NCI-H748 (cell line): ENCODE measurements around the gene FMOD.
"Not testable (repeated sequence)": the region's sequence is repeated elsewhere in the genome, so short reads cannot be mapped to it uniquely, and the experiment has no call there.

ENCODE experiments used
- DNase-seq: peaks from one replicate; lab custom pipeline; 2025; ENCODE audit not compliant: unreplicated experiment; lab: John Stamatoyannopoulos, UW

Gene FMOD

GRCh38 chr1:203326830-203327683 is 23.9 kb downstream of the FMOD start:
- DNase-seq = peak; percentile 94

GRCh38 chr1:203325418-203326091 is 25.4 kb downstream of the FMOD start:
- peak; percentile 93 for DNase-seq

GRCh38 chr1:203325026-203325417 is 25.9 kb downstream of the FMOD start:
- DNase-seq = peak; percentile 80

- no peak for DNase-seq
These were observed 26.6 kb downstream of the FMOD start for GRCh38 chr1:203324105-203325025.

- no peak for DNase-seq
These were observed 27.3 kb downstream of the FMOD start for GRCh38 chr1:203323587-203323986.

- peak; percentile 62 for DNase-seq
These were observed 28.3 kb downstream of the FMOD start for GRCh38 chr1:203322500-203323179.

- DNase-seq = no peak
These were observed 29.5 kb downstream of the FMOD start for GRCh38 chr1:203321273-203322052.

- DNase-seq = peak; percentile 97
These were observed 30.2 kb downstream of the FMOD start for GRCh38 chr1:203320591-203321272.

- no peak for DNase-seq
These were observed 32.7 kb downstream of the FMOD start for GRCh38 chr1:203318229-203318517.

- DNase-seq = peak; percentile 2
These were observed 33.3 kb downstream of the FMOD start for GRCh38 chr1:203317429-203318228.

- DNase-seq = no peak
These were observed 34.3 kb downstream of the FMOD start for GRCh38 chr1:203316626-203317093.

- not testable (repeated sequence) for DNase-seq
These were observed 36.7 kb downstream of the FMOD start for GRCh38 chr1:203314025-203314759.

- DNase-seq = no peak
These were observed 39.3 kb downstream of the FMOD start for GRCh38 chr1:203311368-203312301.

- DNase-seq = no peak
These were observed 42.0 kb downstream of the FMOD start for GRCh38 chr1:203308923-203309331.

GRCh38 chr1:203308328-203308922 is 42.5 kb downstream of the FMOD start:
- no peak for DNase-seq

- DNase-seq = no peak
These were observed 43.2 kb downstream of the FMOD start for GRCh38 chr1:203307641-203308126.
